ENCODE data around the gene PEAK1. TPM values are rescaled to one million over a fixed set of nuclear protein-coding genes. Genes with fewer than 3 reads are reported as not detected.

The PEAK1 gene
- total and polyA plus RNA-seq, 9 of the 15 experiments (the other 6 are each of a cell fraction or from before 2014, with no cell fraction given) = 0.99 to 22.4 (median 10.8) TPM

DNA sequence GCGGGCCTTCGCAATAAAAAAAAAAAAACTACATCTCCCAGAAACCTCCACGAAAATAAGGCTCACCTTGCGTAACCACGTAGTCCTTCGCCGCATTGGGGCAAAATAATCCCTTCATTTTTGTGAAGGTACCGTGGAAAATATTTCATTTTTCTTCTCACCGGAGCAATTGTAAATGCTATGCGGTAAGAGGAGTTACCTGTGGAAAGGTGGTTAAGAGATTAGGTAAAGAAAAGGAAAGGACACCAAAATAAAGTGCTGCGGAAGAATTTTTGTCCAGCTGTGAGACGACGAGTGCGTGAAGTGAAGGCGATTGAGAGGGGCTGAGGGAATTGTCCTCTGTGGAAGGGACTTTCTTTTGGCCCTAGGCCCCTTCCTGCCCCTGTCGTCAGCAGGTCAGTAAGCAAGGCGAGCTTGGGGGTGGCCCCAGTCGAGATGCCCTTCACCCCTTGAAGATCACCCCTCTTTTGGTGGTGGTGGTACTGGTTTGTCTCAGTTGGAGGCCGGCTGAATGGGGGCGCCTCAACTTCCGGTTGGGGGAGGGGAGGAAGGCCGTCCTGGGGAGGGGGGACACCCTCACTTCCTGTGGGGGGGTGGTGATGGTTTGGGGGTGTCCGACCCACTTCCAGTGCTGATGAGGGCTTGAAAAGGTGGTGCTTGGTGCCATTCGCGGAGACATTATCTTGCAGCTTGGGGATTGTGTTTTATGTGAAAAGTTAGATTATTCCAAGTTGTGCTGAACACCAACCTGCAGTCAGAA lies 886 bp upstream of the PEAK1 start, which contains the start of gene HMG20A:
HMG20A (plus strand) TSS at position 279 of the 760 bp plus-strand sequence. CDS start 37,520 bp downstream, outside the sequence.
- intact Hi-C loops (cut with micrococcal nuclease) = loop anchor here (5.0 kb wide), 1 partner anchor 77 kb away; no protein-coding TSS in a partner anchor
- Histone ChIP-seq H3K4me1 (replicated peaks in 1 of 2; ENCODE audit: control insufficient read depth in 2 of 2, insufficient read depth in 2 of 2, low read length in 2 of 2) (peaks cover 11 to 31% of the 10 kb centered on the region in 2 experiments; a peak in 3 of 5 replicates), H3K4me2 (ENCODE audit: insufficient read depth, low read length) (peak within 1 kb of the TSS; percentile 96), H3K79me2 (ENCODE audit: control insufficient read depth, insufficient read depth, low read length) (peaks cover 88% of the 10 kb centered on the region), H3K27me3 (ENCODE audit: control insufficient read depth in 2 of 2, insufficient read depth in 2 of 2, low read length in 2 of 2) (no peaks in the 10 kb centered on the region), H3K4me3 (peak within 1 kb of the TSS; percentile 94), H4K20me1 (replicated peaks; ENCODE audit: control insufficient read depth, insufficient read depth, low read length) (no peaks in the 10 kb centered on the region), H3K36me3 (ENCODE audit: control insufficient read depth, insufficient read depth, low read length) (peaks cover 2% of the 10 kb centered on the region; the same call in 2 of the 3 replicates), H3K9ac (ENCODE audit: insufficient read depth in 1 of 2, low read depth in 2 of 2, low read length in 2 of 2) (peak within 1 kb of the TSS; percentile 93 to 96), H3K9me3 (replicated peaks; ENCODE audit: control insufficient read depth, insufficient read depth, low read depth, low read length) (no peaks in the 10 kb centered on the region), H3K27ac (ENCODE audit: extremely low read depth, low read depth, low read length) (peak within 1 kb of the TSS; percentile 98), H3K9me1 (ENCODE audit: control insufficient read depth, insufficient read depth, low read length) (no peaks in the 10 kb centered on the region), H2AFZ (ENCODE audit: low read depth, low read length) (peak within 1 kb of the TSS; percentile 99)
- peak; percentile 65 to 84 (median 71) for DNase-seq (ENCODE audit: extremely low read depth in 1 of 4, low spot score in 3 of 4)
- BruUV-seq (replicated peaks) = TSS peak; percentile 55
- in situ Hi-C loops (cut with MboI) = no loop called here
- WGBS (ENCODE audit: insufficient coverage, low coverage, missing lambda C conversion rate) = under 1% methylated on average over 21 of the region's 25 CpGs
- CTCF ChIA-PET (ENCODE audit: low intra/inter-chr PET ratio) = interaction anchor here (0.7 kb wide), 1 partner anchor 1096 kb away, joined by 4 read pairs; no protein-coding TSS in a partner anchor
- POLR2A ChIA-PET = interaction anchor here (0.6 to 1.7 kb wide), 5 partner anchors 9 to 442 kb away, joined by 3 to 8 read pairs (median 4); no protein-coding TSS in a partner anchor
- peak; percentile 51 for ATAC-seq
- peak; percentile 72 for FAIRE-seq
- TF ChIP-seq PHF21A (IDR thresholded peaks at IDR 0.05; ENCODE audit: borderline replicate concordance, low read depth) = no peak
- TF ChIP-seq TRIM28 (IDR thresholded peaks at IDR 0.05) = 0 out of 2 replicates have a peak, but pooled peaks have one; percentile 69
- TF ChIP-seq L3MBTL2 (IDR thresholded peaks at IDR 0.05) = peak; percentile 66; the same call in 1 of the 2 replicates
- no peak for TF ChIP-seq HSF4 (CRISPR knock-in tag; IDR thresholded peaks at IDR 0.05; ENCODE audit: borderline replicate concordance)
- TF ChIP-seq, protein P1, sequence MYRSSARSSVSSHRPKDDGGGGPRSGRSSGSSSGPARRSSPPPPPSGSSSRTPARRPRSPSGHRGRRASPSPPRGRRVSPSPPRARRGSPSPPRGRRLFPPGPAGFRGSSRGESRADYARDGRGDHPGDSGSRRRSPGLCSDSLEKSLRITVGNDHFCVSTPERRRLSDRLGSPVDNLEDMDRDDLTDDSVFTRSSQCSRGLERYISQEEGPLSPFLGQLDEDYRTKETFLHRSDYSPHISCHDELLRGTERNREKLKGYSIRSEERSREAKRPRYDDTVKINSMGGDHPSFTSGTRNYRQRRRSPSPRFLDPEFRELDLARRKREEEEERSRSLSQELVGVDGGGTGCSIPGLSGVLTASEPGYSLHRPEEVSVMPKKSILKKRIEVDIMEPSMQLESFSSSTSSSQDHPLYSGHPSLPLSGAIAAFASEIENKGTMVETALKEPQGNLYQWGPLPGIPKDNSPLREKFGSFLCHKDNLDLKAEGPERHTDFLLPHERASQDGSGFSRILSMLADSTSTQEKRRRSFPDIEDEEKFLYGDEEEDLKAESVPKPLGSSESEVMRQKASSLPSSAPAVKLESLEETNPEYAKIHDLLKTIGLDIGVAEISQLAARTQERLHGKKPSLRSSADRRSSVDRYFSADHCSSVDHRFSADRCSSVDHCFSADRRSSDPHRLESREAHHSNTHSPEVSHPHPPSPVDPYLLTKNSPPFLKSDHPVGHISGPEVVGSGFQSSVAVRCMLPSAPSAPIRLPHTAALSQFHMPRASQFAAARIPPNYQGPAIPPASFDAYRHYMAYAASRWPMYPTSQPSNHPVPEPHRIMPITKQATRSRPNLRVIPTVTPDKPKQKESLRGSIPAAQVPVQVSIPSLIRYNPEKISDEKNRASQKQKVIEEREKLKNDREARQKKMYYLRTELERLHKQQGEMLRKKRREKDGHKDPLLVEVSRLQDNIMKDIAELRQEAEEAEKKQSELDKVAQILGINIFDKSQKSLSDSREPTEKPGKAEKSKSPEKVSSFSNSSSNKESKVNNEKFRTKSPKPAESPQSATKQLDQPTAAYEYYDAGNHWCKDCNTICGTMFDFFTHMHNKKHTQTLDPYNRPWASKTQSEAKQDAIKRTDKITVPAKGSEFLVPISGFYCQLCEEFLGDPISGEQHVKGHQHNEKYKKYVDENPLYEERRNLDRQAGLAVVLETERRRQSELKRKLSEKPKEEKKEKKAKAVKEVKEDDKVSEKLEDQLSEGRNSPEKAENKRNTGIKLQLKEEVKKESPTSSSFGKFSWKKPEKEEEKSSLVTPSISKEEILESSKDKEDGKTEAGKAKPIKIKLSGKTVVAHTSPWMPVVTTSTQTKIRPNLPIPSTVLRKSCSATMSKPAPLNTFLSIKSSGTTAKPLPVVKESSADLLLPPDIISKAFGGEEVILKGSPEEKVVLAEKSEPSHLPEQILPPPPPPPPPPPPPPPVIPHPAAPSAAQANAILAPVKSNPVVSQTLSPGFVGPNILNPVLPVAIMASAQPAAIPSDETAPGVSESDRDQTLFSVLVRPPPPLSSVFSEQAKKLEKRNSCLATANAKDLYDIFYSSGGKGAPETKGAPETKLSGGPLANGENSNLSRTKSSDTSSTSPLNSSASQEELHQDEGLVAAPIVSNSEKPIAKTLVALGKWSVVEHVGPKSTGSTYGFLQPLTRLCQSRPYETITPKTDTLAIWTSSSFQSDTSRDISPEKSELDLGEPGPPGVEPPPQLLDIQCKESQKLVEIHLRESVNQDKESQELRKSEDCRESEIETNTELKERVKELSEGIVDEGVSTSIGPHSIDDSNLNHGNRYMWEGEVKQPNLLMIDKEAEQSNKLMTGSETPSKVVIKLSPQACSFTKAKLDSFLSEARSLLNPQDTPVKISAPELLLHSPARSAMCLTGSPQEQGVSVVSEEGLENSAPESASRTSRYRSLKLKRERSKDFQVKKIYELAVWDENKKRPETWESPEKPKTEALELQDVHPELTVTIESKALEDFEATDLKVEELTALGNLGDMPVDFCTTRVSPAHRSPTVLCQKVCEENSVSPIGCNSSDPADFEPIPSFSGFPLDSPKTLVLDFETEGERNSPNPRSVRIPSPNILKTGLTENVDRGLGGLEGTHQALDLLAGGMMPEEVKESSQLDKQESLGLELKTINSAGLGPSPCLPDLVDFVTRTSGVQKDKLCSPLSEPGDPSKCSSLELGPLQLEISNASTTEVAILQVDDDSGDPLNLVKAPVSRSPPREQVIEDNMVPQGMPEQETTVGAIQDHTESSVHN (IDR thresholded peaks at IDR 0.05; ENCODE audit: borderline replicate concordance in 1 of 2, low read depth in 1 of 2) = peak in 1 of 2 experiments; percentile 80; a peak in 2 of 4 replicates
- TF ChIP-seq, protein P2, sequence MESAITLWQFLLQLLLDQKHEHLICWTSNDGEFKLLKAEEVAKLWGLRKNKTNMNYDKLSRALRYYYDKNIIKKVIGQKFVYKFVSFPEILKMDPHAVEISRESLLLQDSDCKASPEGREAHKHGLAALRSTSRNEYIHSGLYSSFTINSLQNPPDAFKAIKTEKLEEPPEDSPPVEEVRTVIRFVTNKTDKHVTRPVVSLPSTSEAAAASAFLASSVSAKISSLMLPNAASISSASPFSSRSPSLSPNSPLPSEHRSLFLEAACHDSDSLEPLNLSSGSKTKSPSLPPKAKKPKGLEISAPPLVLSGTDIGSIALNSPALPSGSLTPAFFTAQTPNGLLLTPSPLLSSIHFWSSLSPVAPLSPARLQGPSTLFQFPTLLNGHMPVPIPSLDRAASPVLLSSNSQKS (CRISPR knock-in tag; IDR thresholded peaks at IDR 0.05) = no peak
- TF ChIP-seq CEBPG (CRISPR knock-in tag; IDR thresholded peaks at IDR 0.05) = peak; percentile 90
- TF ChIP-seq CEBPG (tag; conservative IDR thresholded peaks at IDR 0.05 in 1 of 2, IDR thresholded peaks at IDR 0.05 in 1 of 2) = peak; percentile 97 to 100
- TF ChIP-seq KDM2B (CRISPR knock-in tag; IDR thresholded peaks at IDR 0.05) = no peak
- TF ChIP-seq SMAD1 (IDR thresholded peaks at IDR 0.05; ENCODE audit: low read depth, low read length, partially characterized antibody) = no peak

All from K562 (cell line).